Neural cell (in vitro differentiated cells): ENCODE measurements around the gene KRT10. TPM values are rescaled to one million over a fixed set of nuclear protein-coding genes. Genes with fewer than 3 reads are reported as not detected.

Experiments used
- H2AFZ ChIP-seq: fragments of 200-600, 300-800 bp; sonication (generic), shearing (Covaris generic); 2 replicates; pipeline ENCODE4 v1.6.0; 2014; ENCODE audit warnings: low read depth, mild to moderate bottlenecking, antibody characterized with exemption, low read length, moderate library complexity
- H3F3A ChIP-seq: fragments of 200-600 bp; shearing (Covaris generic); 2 replicates; pipeline ENCODE4 v1.6.1; 2016; ENCODE audit warnings: mild to moderate bottlenecking, moderate library complexity, mixed read lengths, antibody characterized with exemption, low read length; ENCODE audit not compliant: insufficient read depth, poor library complexity, severe bottlenecking
- H3K27ac ChIP-seq: fragments of 200-600, 300-800 bp; sonication (generic), shearing (Covaris generic); 2 replicates; pipeline ENCODE4 v1.5.1; 2014; ENCODE audit warnings: mild to moderate bottlenecking, low read length, moderate library complexity
- H3K27me3 ChIP-seq: fragments of 300-800, 200-600 bp; sonication (generic), shearing (Covaris generic); 2 replicates; pipeline ENCODE4 v1.6.0; 2014; ENCODE audit warnings: mild to moderate bottlenecking, low read depth, low read length, moderate library complexity; ENCODE audit not compliant: insufficient read depth
- H3K36me3 ChIP-seq: fragments of 300-800, 200-600 bp; sonication (generic), shearing (Covaris generic); 2 replicates; pipeline ENCODE4 v1.5.1; 2014; ENCODE audit warnings: mild to moderate bottlenecking, antibody characterized with exemption, low read length, moderate library complexity; ENCODE audit not compliant: insufficient read depth
- H3K4me2 ChIP-seq: fragments of 300-800, 200-600 bp; sonication (generic), shearing (Covaris generic); 2 replicates; pipeline ENCODE4 v1.6.0; 2014; ENCODE audit warnings: mild to moderate bottlenecking, low read length
- H3K4me3 ChIP-seq: fragments of 300-800, 200-600 bp; sonication (generic), shearing (Covaris generic); 2 replicates; pipeline ENCODE4 v1.5.1; 2014; ENCODE audit warnings: mild to moderate bottlenecking, low read length, moderate library complexity
- H3K79me2 ChIP-seq: fragments of 200-600 bp; shearing (Covaris generic); replicated peaks from 2 replicates; pipeline ENCODE4 v1.6.0; 2014; ENCODE audit warnings: mild to moderate bottlenecking, low read length, moderate library complexity; ENCODE audit not compliant: insufficient read depth
- H3K9ac ChIP-seq: fragments of 300-800, 200-600 bp; sonication (generic), shearing (Covaris generic); 2 replicates; pipeline ENCODE4 v1.6.1; 2016; ENCODE audit warnings: mild to moderate bottlenecking, low read length, mixed read lengths
- H3K9me2 ChIP-seq: fragments of 200-600 bp; shearing (Covaris generic); 2 replicates; pipeline ENCODE4 v1.6.1; 2016; ENCODE audit warnings: mild to moderate bottlenecking, low read length, mixed read lengths; ENCODE audit not compliant: insufficient read depth
- H3K9me3 ChIP-seq: fragments of 200-600, 300-800 bp; sonication (generic), shearing (Covaris generic); 2 replicates; pipeline ENCODE4 v1.6.1; 2016; ENCODE audit warnings: mild to moderate bottlenecking, mixed run types, low read length, moderate library complexity, mixed read lengths
- H4K20me1 ChIP-seq: fragments of 200-600 bp; shearing (Covaris generic); 2 replicates; pipeline ENCODE4 v1.6.1; 2016; ENCODE audit warnings: mild to moderate bottlenecking, mixed run types; ENCODE audit not compliant: insufficient read depth
- CTCF ChIP-seq: fragments of 450-650 bp; IDR thresholded peaks from 2 replicates; pipeline ENCODE4 v1.5.1; 2014; ENCODE audit warnings: antibody characterized with exemption, mild to moderate bottlenecking, moderate library complexity; ENCODE audit not compliant: poor library complexity, severe bottlenecking
- EP300 ChIP-seq: fragments of 450-650 bp; conservative IDR thresholded peaks from 2 replicates; pipeline ENCODE4 v1.6.1; 2014; ENCODE audit warnings: antibody characterized with exemption, mild to moderate bottlenecking, moderate library complexity; ENCODE audit not compliant: poor library complexity, severe bottlenecking
- EZH2 ChIP-seq: fragments of 200-600, 300-800 bp; shearing (Covaris generic), sonication (generic); IDR thresholded peaks from 2 replicates; pipeline ENCODE4 v1.6.1; 2014; ENCODE audit warnings: antibody characterized with exemption, low read length, borderline replicate concordance, mild to moderate bottlenecking; ENCODE audit not compliant: insufficient read depth, poor library complexity, severe bottlenecking
- MXI1 ChIP-seq: fragments of 450-650 bp; conservative IDR thresholded peaks from 2 replicates; pipeline ENCODE4 v1.6.1; 2014; ENCODE audit warnings: antibody characterized with exemption, mild to moderate bottlenecking; ENCODE audit not compliant: poor library complexity, severe bottlenecking
- POLR2AphosphoS5 ChIP-seq: IDR thresholded peaks from 2 replicates; pipeline ENCODE4 v1.6.1; 2012
- RAD21 ChIP-seq: fragments of 450-650 bp; conservative IDR thresholded peaks from 2 replicates; pipeline ENCODE4 v1.6.1; 2014; ENCODE audit warnings: antibody characterized with exemption, mild to moderate bottlenecking, moderate library complexity
- REST ChIP-seq: IDR thresholded peaks from 2 replicates; pipeline ENCODE4 v1.6.1; 2012; ENCODE audit warnings: borderline replicate concordance
- SMC3 ChIP-seq: fragments of 450-650 bp; conservative IDR thresholded peaks from 2 replicates; pipeline ENCODE4 v1.6.1; 2014; ENCODE audit warnings: antibody characterized with exemption, mild to moderate bottlenecking, moderate library complexity; ENCODE audit not compliant: poor library complexity
- TAF1 ChIP-seq: IDR thresholded peaks from 2 replicates; pipeline ENCODE4 v1.6.1; 2012; ENCODE audit warnings: low read depth
- polyA plus RNA-seq: library from polyadenylated mRNA; depleted of rRNA; stranded (reverse); fragments of >200 nt; gene quantifications from 2 replicates; pipeline ENCODE4 v1.2.3, GENCODE V29; 2014

KRT10 gene
- polyA plus RNA-seq, 1 donor from 2014 or later: 54.2 TPM

GRCh38 chr17:40791111-40791510, 31.3 kb downstream of the KRT10 start:
- H3K9me2 ChIP-seq: no peaks in the 10 kb centered on the region
- no peak for TF ChIP-seq SMC3
- no peak for TF ChIP-seq REST
- no peak for TF ChIP-seq MXI1
- TF ChIP-seq EP300: no peak
- no peak for TF ChIP-seq EZH2
- no peak for TF ChIP-seq TAF1
- TF ChIP-seq RAD21: no peak
- TF ChIP-seq CTCF: no peak
- no peak for TF ChIP-seq POLR2AphosphoS5
- H3F3A ChIP-seq: no peaks in the 10 kb centered on the region
- H3K4me2 ChIP-seq: no peak overlapping the region
- H4K20me1 ChIP-seq: no peaks in the 10 kb centered on the region
- H3K79me2 ChIP-seq: no peaks in the 10 kb centered on the region
- H3K27me3 ChIP-seq: no peaks in the 10 kb centered on the region
- H3K9me3 ChIP-seq: no peaks in the 10 kb centered on the region
- H2AFZ ChIP-seq: no peak overlapping the region
- no peak overlapping the region for H3K4me3 ChIP-seq
- H3K9ac ChIP-seq: no peak overlapping the region
- no peak overlapping the region for H3K27ac ChIP-seq
- H3K36me3 ChIP-seq: no peaks in the 10 kb centered on the region

- H3K9me2 ChIP-seq: no peaks in the 10 kb centered on the region
- H3K4me2 ChIP-seq: no peak within 1 kb of the TSS
- H3K36me3 ChIP-seq: no peaks in the 10 kb centered on the region
- H4K20me1 ChIP-seq: no peaks in the 10 kb centered on the region
- H3K27ac ChIP-seq: no peak within 1 kb of the TSS
- no peaks in the 10 kb centered on the region for H3K9me3 ChIP-seq
- no peaks in the 10 kb centered on the region for H3K27me3 ChIP-seq
- H3K79me2 ChIP-seq: no peaks in the 10 kb centered on the region
- H3K4me3 ChIP-seq: no peak within 1 kb of the TSS
- no peak within 1 kb of the TSS for H3K9ac ChIP-seq
- no peak within 1 kb of the TSS for H2AFZ ChIP-seq
- H3F3A ChIP-seq: no peaks in the 10 kb centered on the region
- TF ChIP-seq POLR2AphosphoS5 (no peak), TAF1 (no peak), RAD21 (no peak), EZH2 (no peak), EP300 (no peak), SMC3 (no peak), CTCF (no peak), MXI1 (no peak), REST (no peak)
These were observed 40.0 kb downstream of the KRT10 start, which contains the start of gene KRT27 for GRCh38 chr17:40782450-40782849. KRT27 (minus strand) TSS chr17:40782550; CDS start chr17:40782493, 57 bp downstream.
